Stimulated activated CD8-positive, alpha-beta memory T cell treated with anti-CD3 and anti-CD28 coated beads, Interleukin-15, amount 100 ng/mL, for 4 hours (primary cell): ENCODE data around the gene KANTR.
A peak's percentile ranks its signal among the peaks of the same experiment; 100 is the strongest.

Experiments used
- DNase-seq, 2 donors: peaks; one replicate each; pipeline ENCODE4 v3.0.0-alpha.2; 2020; ENCODE audit warnings: low read depth in 2 of 2

The KANTR gene

GRCh38 chrX:53093748-53094581 is at the start of gene KANTR:
TSS of gene KANTR (plus strand) at chrX:53094142. CDS start at chrX:53124273, 30,131 bp downstream.
- DNase-seq, result peak; percentile 52 to 57

- DNase-seq, result no peak
These were observed 48.9 kb upstream of the KANTR start for GRCh38 chrX:53044995-53045394.

- DNase-seq, result no peak
These were observed 46.7 kb upstream of the KANTR start for GRCh38 chrX:53047228-53047627.

- DNase-seq, result no peak
These were observed 45.5 kb upstream of the KANTR start, which contains the start of gene GPR173 for GRCh38 chrX:53048169-53049126. TSS of gene GPR173 (plus strand) at chrX:53048789. CDS start at chrX:53076622, 27,833 bp downstream.

- no peak for DNase-seq
These were observed 44.8 kb upstream of the KANTR start for GRCh38 chrX:53049127-53049517.

- DNase-seq, result no peak
These were observed 43.1 kb upstream of the KANTR start for GRCh38 chrX:53050841-53051240.

- DNase-seq, result no peak
These were observed 38.6 kb upstream of the KANTR start for GRCh38 chrX:53055244-53055849.

GRCh38 chrX:53056292-53056691 is 37.6 kb upstream of the KANTR start:
- no peak for DNase-seq

GRCh38 chrX:53065104-53065503 is 28.8 kb upstream of the KANTR start:
- DNase-seq, result no peak

GRCh38 chrX:53071064-53071463 is 22.9 kb upstream of the KANTR start:
- DNase-seq, result no peak

- peak in 1 of 2 donors; percentile 39 for DNase-seq
These were observed 22.1 kb upstream of the KANTR start for GRCh38 chrX:53071604-53072417.

GRCh38 chrX:53072418-53073114 is 21.4 kb upstream of the KANTR start:
- no peak for DNase-seq

GRCh38 chrX:53073115-53073586 is 20.8 kb upstream of the KANTR start:
- no peak for DNase-seq

- no peak for DNase-seq
These were observed 18.9 kb upstream of the KANTR start for GRCh38 chrX:53075011-53075410.

- no peak for DNase-seq
These were observed 17.3 kb upstream of the KANTR start for GRCh38 chrX:53076671-53077070.

GRCh38 chrX:53077207-53078197 is 16.4 kb upstream of the KANTR start:
- DNase-seq, result no peak

GRCh38 chrX:53078943-53079342 is 15.0 kb upstream of the KANTR start:
- DNase-seq, result no peak

GRCh38 chrX:53080628-53081580 is 13.0 kb upstream of the KANTR start:
- DNase-seq, result peak in 1 of 2 donors; percentile 25
